Keratinocyte (primary cell): ENCODE data around the gene TTC24. TPM values are rescaled to one million over a fixed set of nuclear protein-coding genes. Genes with fewer than 3 reads are reported as not detected.

Source experiments
- DNase-seq: peaks from one replicate; pipeline ENCODE4 v3.0.0-alpha.2; 2011; ENCODE audit warnings: low read depth, missing footprints, low spot score
- FAIRE-seq: peaks from 2 replicates; lab custom pipeline; 2011; peaks lifted over from hg19 to GRCh38; lab: Jason Lieb, UNC
- H2AFZ ChIP-seq: 2 replicates; pipeline ENCODE4 v1.6.0; 2012; ENCODE audit warnings: low read length, control low read depth, inconsistent platforms; ENCODE audit not compliant: control insufficient read depth
- H3K27ac ChIP-seq: 2 replicates; pipeline ENCODE4 v1.5.1; 2011; ENCODE audit warnings: low read length; ENCODE audit not compliant: control insufficient read depth, insufficient read depth
- H3K27me3 ChIP-seq: 3 replicates; pipeline ENCODE4 v1.6.0; 2011; ENCODE audit warnings: low read length; ENCODE audit not compliant: control insufficient read depth, insufficient read depth; ENCODE audit errors: extremely low read depth
- H3K36me3 ChIP-seq, 2 experiments: 2 replicates in 1 of 2; 3 replicates in 1 of 2; pipeline ENCODE4 v1.5.1; 2011; ENCODE audit warnings: low read length in 2 of 2, mild to moderate bottlenecking in 1 of 2; ENCODE audit not compliant: control insufficient read depth in 2 of 2, insufficient read depth in 2 of 2; ENCODE audit errors: extremely low read depth in 1 of 2
- H3K4me1 ChIP-seq: 3 replicates; pipeline ENCODE4 v1.5.1; 2011; ENCODE audit warnings: low read length; ENCODE audit not compliant: control insufficient read depth, insufficient read depth; ENCODE audit errors: extremely low read depth
- H3K4me2 ChIP-seq: 3 replicates; pipeline ENCODE4 v1.6.0; 2011; ENCODE audit warnings: low read depth, low read length; ENCODE audit not compliant: control insufficient read depth, insufficient read depth; ENCODE audit errors: extremely low read depth
- H3K4me3 ChIP-seq, 3 experiments: fragments of 200-600 bp in 1 of 3; sonication (generic) in 1 of 3; 2 replicates in 2 of 3; 3 replicates in 1 of 3; pipeline ENCODE4 v1.5.1; 2011 to 2016; ENCODE audit warnings: low read length in 3 of 3, mild to moderate bottlenecking in 3 of 3, control low read depth in 2 of 3, inconsistent platforms in 1 of 3, low read depth in 1 of 3, mixed read lengths in 1 of 3, mixed run types in 1 of 3, moderate library complexity in 1 of 3; ENCODE audit not compliant: control insufficient read depth in 2 of 3, insufficient read depth in 2 of 3; ENCODE audit errors: extremely low read depth in 1 of 3
- H3K79me2 ChIP-seq: 2 replicates; pipeline ENCODE4 v1.6.0; 2012; ENCODE audit warnings: low read length; ENCODE audit not compliant: control insufficient read depth, insufficient read depth
- H3K9ac ChIP-seq: 3 replicates; pipeline ENCODE4 v1.6.0; 2011; ENCODE audit warnings: low read length; ENCODE audit not compliant: control insufficient read depth, insufficient read depth; ENCODE audit errors: extremely low read depth
- H3K9me1 ChIP-seq: 3 replicates; pipeline ENCODE4 v1.6.0; 2011; ENCODE audit warnings: low read length; ENCODE audit not compliant: control insufficient read depth, insufficient read depth; ENCODE audit errors: extremely low read depth
- H3K9me3 ChIP-seq: 2 replicates; pipeline ENCODE4 v1.5.1; 2012; ENCODE audit warnings: low read depth, low read length; ENCODE audit not compliant: control insufficient read depth
- H4K20me1 ChIP-seq: 3 replicates; pipeline ENCODE4 v1.6.0; 2011; ENCODE audit warnings: low read length; ENCODE audit not compliant: control insufficient read depth, insufficient read depth; ENCODE audit errors: extremely low read depth
- EZH2 ChIP-seq: IDR thresholded peaks from one replicate; pipeline ENCODE4 v1.6.1; 2012; ENCODE audit warnings: inconsistent platforms, mild to moderate bottlenecking, low read length, moderate library complexity
- dilution Hi-C: fragments of 300-500 bp; cut with MboI; formaldehyde crosslinking; loops from one replicate; pipeline ENCODE4 v1.7.0; 2020; ENCODE audit warnings: low sequenced_read_pairs; ENCODE audit not compliant: extremely low pct_ligation_motif_present
- polyA plus RNA-seq, 5 experiments: library from polyadenylated mRNA; depleted of rRNA in 3 of 5; stranded (reverse) in 3 of 5; stranded (forward) in 1 of 5; unstranded in 1 of 5; fragments of >200 nt; gene quantifications; 1 replicate in 1 of 5; 2 replicates in 3 of 5; 3 replicates in 1 of 5; pipeline versions ENCODE4 v1.2.1 to v1.2.3, GENCODE V29; 2011 to 2012; ENCODE audit warnings: missing spikeins in 2 of 5, low read depth in 1 of 5, low replicate concordance in 1 of 5
- TF ChIP-seq, protein P1 (sequence below), 3 experiments: IDR thresholded peaks in 1 of 3; conservative IDR thresholded peaks in 1 of 3; optimal IDR thresholded peaks in 1 of 3; 2 replicates in 2 of 3; 3 replicates in 1 of 3; pipeline versions ENCODE3 to v1.5.1; 2011; ENCODE audit warnings: low read length in 3 of 3, mild to moderate bottlenecking in 3 of 3, moderate library complexity in 2 of 3, control low read depth in 1 of 3, inconsistent platforms in 1 of 3; ENCODE audit not compliant: insufficient read depth in 2 of 3; ENCODE audit errors: extremely low read depth in 1 of 3

The TTC24 gene
- polyA plus RNA-seq, 1 donor (not counting 4 experiments of a cell fraction or from before 2014, with no cell fraction given), result not detected

DNA sequence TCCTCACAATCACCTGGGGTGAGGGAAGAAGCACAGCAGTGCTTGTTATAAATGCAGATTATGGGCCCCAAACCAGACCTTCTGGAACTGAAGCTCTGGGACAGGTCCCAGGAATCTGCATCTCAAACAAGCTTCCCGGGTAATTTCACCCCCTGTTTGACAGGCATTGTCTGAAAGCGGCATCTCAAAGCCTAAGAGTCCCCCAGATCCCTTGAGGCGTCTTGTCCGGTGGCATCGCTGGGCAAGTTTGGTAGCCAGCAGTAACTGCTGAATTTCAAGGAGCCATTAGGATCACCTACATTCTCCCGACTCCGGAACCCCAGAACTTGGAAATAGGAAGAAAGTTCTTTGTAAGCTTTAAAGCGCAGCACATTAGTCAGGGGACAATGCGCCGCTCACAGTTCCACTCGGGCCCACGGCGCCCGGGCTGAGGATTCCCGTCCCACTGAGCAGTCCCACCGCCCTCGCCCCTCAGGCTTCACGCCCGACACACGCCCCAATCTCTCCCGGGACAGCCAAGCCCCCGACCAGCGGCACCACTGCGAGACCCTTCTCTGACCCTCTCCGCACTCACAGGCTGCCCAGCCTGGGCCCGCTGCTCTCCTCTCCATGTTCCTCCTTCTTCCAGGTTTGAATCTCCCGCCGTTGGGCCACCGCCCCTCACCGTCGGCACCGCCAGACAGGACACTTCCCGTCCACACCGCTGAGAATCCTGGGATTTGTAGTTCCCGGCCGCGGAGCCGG lies 7.4 kb upstream of the TTC24 start, which contains the start of gene IQGAP3:
IQGAP3 (minus strand) TSS at position 647 of the 744 bp plus-strand sequence; CDS start at position 611, 36 bp downstream.
- Histone ChIP-seq H3K9me1 (no peaks in the 10 kb centered on the region), H2AFZ (peak within 1 kb of the TSS; percentile 73), H3K4me1 (peaks cover 19% of the 10 kb centered on the region), H3K27ac (peak within 1 kb of the TSS; percentile 88), H3K4me2 (peak within 1 kb of the TSS; percentile 98), H3K79me2 (peaks cover 20% of the 10 kb centered on the region), H3K36me3 (peaks cover 0 to 5% of the 10 kb centered on the region in 2 experiments), H4K20me1 (no peaks in the 10 kb centered on the region), H3K27me3 (no peaks in the 10 kb centered on the region), H3K9ac (peak within 1 kb of the TSS; percentile 84), H3K4me3 (peak within 1 kb of the TSS; percentile 56 to 87 (median 74)), H3K9me3 (no peaks in the 10 kb centered on the region)
- FAIRE-seq (no peak), DNase-seq (no peak)
- dilution Hi-C loops, result no loop called here
- TF ChIP-seq, protein P1, sequence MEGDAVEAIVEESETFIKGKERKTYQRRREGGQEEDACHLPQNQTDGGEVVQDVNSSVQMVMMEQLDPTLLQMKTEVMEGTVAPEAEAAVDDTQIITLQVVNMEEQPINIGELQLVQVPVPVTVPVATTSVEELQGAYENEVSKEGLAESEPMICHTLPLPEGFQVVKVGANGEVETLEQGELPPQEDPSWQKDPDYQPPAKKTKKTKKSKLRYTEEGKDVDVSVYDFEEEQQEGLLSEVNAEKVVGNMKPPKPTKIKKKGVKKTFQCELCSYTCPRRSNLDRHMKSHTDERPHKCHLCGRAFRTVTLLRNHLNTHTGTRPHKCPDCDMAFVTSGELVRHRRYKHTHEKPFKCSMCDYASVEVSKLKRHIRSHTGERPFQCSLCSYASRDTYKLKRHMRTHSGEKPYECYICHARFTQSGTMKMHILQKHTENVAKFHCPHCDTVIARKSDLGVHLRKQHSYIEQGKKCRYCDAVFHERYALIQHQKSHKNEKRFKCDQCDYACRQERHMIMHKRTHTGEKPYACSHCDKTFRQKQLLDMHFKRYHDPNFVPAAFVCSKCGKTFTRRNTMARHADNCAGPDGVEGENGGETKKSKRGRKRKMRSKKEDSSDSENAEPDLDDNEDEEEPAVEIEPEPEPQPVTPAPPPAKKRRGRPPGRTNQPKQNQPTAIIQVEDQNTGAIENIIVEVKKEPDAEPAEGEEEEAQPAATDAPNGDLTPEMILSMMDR (optimal IDR thresholded peaks at IDR 0.05 in 1 of 3, IDR thresholded peaks at IDR 0.05 in 1 of 3, conservative IDR thresholded peaks at IDR 0.05 in 1 of 3; ENCODE audit: extremely low read depth in 1 of 3, insufficient read depth in 2 of 3, low read length in 3 of 3), result no peak
- TF ChIP-seq EZH2, result no peak

GRCh38 chr1:156572663-156573018 lies 6.9 kb upstream of the TTC24 start:
- Histone ChIP-seq H3K4me2 (peak overlapping the region; percentile 98), H3K27ac (no peak overlapping the region), H3K79me2 (peaks cover 20% of the 10 kb centered on the region), H3K9me1 (no peaks in the 10 kb centered on the region), H3K4me1 (peaks cover 19% of the 10 kb centered on the region), H3K27me3 (no peaks in the 10 kb centered on the region), H3K36me3 (peaks cover 0 to 3% of the 10 kb centered on the region in 2 experiments), H2AFZ (peak overlapping the region; percentile 24), H4K20me1 (no peaks in the 10 kb centered on the region), H3K9ac (peak overlapping the region; percentile 84), H3K9me3 (no peaks in the 10 kb centered on the region), H3K4me3 (peak overlapping the region; percentile 56 to 87 (median 74))
- no peak for TF ChIP-seq EZH2
- TF ChIP-seq, protein P1 (optimal IDR thresholded peaks at IDR 0.05 in 1 of 3, IDR thresholded peaks at IDR 0.05 in 1 of 3, conservative IDR thresholded peaks at IDR 0.05 in 1 of 3; ENCODE audit: extremely low read depth in 1 of 3, insufficient read depth in 2 of 3, low read length in 3 of 3), result no peak
- FAIRE-seq (no peak), DNase-seq (no peak)
- dilution Hi-C loops, result no loop called here
